Measurements from ENCODE around the gene SLC27A2.

Gene SLC27A2

DNA sequence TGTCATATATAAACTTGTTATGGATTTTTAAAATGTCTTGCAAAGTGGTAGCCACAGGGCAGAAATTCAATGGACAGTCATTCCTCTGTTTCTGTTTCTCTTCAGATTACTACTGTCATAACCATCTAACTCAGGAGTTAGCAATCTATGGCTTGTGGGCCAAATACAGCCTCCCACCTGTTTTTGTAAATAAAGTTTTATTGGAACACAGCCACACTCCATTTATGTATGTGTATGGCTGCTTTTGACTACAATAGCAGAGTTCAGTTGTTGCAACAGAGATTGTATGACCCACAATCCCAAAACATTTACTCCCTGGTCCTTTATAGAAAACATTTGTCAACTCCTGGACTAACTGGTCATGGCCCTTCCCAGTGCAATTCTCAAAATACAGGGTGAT lies 20.0 kb downstream of the SLC27A2 start:
- Histone ChIP-seq H3K9ac (ENCODE audit: low read depth, low read length) (no peak overlapping the region), H3K36me3 (ENCODE audit: control insufficient read depth, insufficient read depth, low read length) (no peaks in the 10 kb centered on the region)

DNA sequence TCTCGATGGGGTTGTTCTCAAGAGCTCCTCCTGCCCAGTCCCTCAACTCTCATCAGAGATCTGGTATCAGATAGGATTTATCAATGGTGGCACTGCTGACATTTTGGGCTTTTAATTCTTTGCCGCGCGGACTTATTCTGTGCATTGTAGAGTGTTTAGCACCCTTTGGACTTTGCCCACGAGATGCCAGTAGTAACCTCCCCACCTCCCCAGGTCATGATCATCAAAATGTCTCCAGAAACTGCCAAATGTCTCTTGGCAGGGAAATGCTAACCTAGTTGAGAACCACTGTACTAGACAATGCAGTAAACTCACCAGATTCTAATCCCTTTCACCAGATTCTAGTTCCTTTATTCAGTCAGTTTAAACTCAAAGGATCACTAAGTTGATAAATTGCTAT lies 24.0 kb downstream of the SLC27A2 start:
- Histone ChIP-seq H3K36me3 (ENCODE audit: control insufficient read depth, insufficient read depth, low read length) (no peaks in the 10 kb centered on the region), H3K27me3 (ENCODE audit: control insufficient read depth, insufficient read depth, low read length) (no peaks in the 10 kb centered on the region), H3K9me3 (ENCODE audit: control insufficient read depth, insufficient read depth, low read length) (no peaks in the 10 kb centered on the region), H3K9ac (ENCODE audit: low read depth, low read length) (no peak overlapping the region), H3K4me3 (ENCODE audit: low read depth, low read length) (no peak overlapping the region), H3K4me1 (ENCODE audit: control insufficient read depth, insufficient read depth, low read length) (no peaks in the 10 kb centered on the region)

More for the DNA sequence above, 20.0 kb downstream of the SLC27A2 start:
- no peaks in the 10 kb centered on the region for H3K9me3 ChIP-seq (ENCODE audit: control insufficient read depth, insufficient read depth, low read length)
- H3K4me3 ChIP-seq (ENCODE audit: low read depth, low read length) = no peak overlapping the region
- H3K4me1 ChIP-seq (ENCODE audit: control insufficient read depth, insufficient read depth, low read length) = no peaks in the 10 kb centered on the region
- H3K27me3 ChIP-seq (ENCODE audit: control insufficient read depth, insufficient read depth, low read length) = no peaks in the 10 kb centered on the region

DNA sequence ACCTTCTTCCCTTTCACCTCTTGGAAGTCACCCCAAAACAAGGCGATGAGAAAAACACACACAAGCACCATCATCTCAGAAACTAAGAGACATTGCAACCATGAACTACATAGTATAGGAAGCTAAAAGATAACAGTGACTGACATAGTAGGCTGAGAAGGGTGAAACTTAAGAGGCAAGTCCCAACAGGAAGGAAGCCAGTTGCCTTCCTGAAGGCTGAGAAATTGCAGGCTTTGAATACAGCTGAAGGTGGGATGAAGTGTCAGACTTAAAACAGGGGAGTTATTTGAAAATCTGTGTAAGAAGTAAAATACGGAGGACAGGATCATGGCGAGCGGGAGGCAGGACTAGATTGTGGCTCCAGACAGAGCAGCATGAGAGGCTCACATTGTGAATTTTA lies 27.8 kb downstream of the SLC27A2 start:
- Histone ChIP-seq H3K9me3 (ENCODE audit: control insufficient read depth, insufficient read depth, low read length) (no peaks in the 10 kb centered on the region), H3K4me1 (ENCODE audit: control insufficient read depth, insufficient read depth, low read length) (no peaks in the 10 kb centered on the region), H3K4me3 (ENCODE audit: low read depth, low read length) (no peak overlapping the region), H3K27me3 (ENCODE audit: control insufficient read depth, insufficient read depth, low read length) (no peaks in the 10 kb centered on the region), H3K36me3 (ENCODE audit: control insufficient read depth, insufficient read depth, low read length) (no peaks in the 10 kb centered on the region), H3K9ac (ENCODE audit: low read depth, low read length) (no peak overlapping the region)

DNA sequence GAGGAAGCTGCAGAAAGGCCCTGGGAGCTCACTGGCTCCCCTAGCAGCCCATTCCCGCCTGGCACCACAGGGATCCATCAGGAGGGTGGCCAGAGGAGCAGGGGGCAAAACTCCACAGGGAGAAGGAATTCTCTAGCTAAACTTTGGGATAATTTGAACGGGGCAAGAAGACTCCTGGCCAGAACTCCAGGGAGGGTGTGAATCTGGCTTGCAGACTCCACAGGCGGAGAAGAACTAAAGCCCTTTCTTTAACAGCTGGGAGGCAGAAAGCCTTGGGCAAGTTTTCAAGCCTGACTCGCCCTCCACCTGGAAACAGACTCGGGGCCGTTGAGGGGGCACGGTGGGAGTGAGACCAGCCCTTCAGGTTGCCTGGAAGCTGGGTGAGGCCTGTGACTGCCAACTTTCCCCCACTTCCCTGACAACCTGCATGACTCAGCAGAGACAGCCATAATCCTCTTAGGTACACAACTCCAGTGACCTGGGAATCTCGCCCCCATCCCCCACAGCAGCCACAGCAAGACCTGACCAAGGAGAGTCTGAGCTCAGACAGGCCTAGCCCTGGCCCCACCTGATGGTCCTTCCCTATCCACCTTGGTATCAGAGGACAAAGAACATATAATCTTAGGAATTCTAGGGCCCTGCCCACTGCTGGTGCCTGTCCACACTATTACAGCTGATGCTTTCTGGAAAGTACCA lies 28.6 kb downstream of the SLC27A2 start:
- no peak overlapping the region for H3K9ac ChIP-seq (ENCODE audit: low read depth, low read length)
- no peaks in the 10 kb centered on the region for H3K27me3 ChIP-seq (ENCODE audit: control insufficient read depth, insufficient read depth, low read length)
- H3K4me3 ChIP-seq (ENCODE audit: low read depth, low read length) = no peak overlapping the region
- H3K36me3 ChIP-seq (ENCODE audit: control insufficient read depth, insufficient read depth, low read length) = no peaks in the 10 kb centered on the region
- H3K4me1 ChIP-seq (ENCODE audit: control insufficient read depth, insufficient read depth, low read length) = no peaks in the 10 kb centered on the region
- H3K9me3 ChIP-seq (ENCODE audit: control insufficient read depth, insufficient read depth, low read length) = no peaks in the 10 kb centered on the region

DNA sequence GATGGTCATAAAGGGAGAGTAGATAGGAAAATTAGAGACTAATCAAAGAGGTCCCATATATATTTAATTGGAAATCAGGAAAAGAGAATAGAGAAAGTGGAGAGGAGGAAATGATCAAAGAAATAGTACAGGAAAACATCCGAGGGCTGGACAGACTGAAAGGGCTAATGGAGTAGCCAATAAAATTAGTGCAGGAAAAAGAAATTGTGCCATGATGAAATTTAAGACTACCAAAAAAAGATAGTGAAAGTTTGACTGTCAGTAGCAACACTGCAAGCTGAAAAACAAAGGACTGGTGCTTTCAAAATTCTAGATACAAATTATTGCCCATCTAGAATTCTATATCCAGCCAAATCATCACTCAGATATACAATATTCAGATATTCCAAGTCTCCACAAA lies 36.3 kb downstream of the SLC27A2 start:
- Histone ChIP-seq H3K4me1 (ENCODE audit: control insufficient read depth, insufficient read depth, low read length) (no peaks in the 10 kb centered on the region), H3K9ac (ENCODE audit: low read depth, low read length) (no peak overlapping the region), H3K4me3 (ENCODE audit: low read depth, low read length) (no peak overlapping the region), H3K27me3 (ENCODE audit: control insufficient read depth, insufficient read depth, low read length) (no peaks in the 10 kb centered on the region), H3K9me3 (ENCODE audit: control insufficient read depth, insufficient read depth, low read length) (no peaks in the 10 kb centered on the region), H3K36me3 (ENCODE audit: control insufficient read depth, insufficient read depth, low read length) (no peaks in the 10 kb centered on the region)

DNA sequence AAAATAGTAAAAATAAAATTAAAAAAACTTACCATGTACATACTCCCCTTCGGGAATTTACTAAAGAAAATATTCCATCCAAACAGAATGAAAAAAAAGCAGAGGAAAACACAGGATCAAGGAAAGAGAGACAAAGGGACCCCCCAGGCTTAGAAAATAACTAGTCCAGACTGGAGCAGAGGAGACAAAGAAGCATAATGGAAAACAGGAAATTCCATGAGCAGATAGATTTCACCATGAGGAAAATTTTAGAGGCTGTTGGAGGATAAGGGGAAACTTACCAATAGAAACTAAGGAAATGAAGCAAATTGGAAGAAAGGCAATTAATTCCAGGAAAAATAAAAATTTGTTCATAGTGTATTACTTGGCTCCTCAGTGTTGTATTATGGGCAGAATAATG lies 36.7 kb downstream of the SLC27A2 start:
- Histone ChIP-seq H3K36me3 (ENCODE audit: control insufficient read depth, insufficient read depth, low read length) (no peaks in the 10 kb centered on the region), H3K4me3 (ENCODE audit: low read depth, low read length) (no peak overlapping the region), H3K9me3 (ENCODE audit: control insufficient read depth, insufficient read depth, low read length) (no peaks in the 10 kb centered on the region), H3K9ac (ENCODE audit: low read depth, low read length) (no peak overlapping the region), H3K27me3 (ENCODE audit: control insufficient read depth, insufficient read depth, low read length) (no peaks in the 10 kb centered on the region), H3K4me1 (ENCODE audit: control insufficient read depth, insufficient read depth, low read length) (no peaks in the 10 kb centered on the region)

DNA sequence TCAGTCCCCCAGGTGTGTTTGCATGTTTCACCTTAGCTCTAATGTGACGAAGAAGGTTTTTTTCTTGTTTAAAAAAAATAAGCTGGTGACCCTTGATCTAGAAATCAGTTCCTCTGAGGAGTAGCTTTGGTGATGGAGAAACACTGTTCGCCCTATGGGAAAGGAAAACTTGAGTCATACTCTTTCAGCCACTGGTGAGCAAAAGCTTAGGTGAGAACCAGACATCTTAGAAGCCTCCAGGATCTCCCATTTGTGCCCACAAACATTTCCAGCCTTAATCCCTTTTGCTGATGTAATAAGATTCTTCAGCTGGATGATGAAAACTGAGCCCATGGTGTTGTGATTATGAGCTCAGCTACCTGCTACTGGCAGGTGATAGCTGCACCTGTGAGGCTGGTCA lies 37.8 kb downstream of the SLC27A2 start:
- H3K4me3 ChIP-seq (ENCODE audit: low read depth, low read length) = no peak overlapping the region
- no peaks in the 10 kb centered on the region for H3K36me3 ChIP-seq (ENCODE audit: control insufficient read depth, insufficient read depth, low read length)
- H3K4me1 ChIP-seq (ENCODE audit: control insufficient read depth, insufficient read depth, low read length) = no peaks in the 10 kb centered on the region
- no peaks in the 10 kb centered on the region for H3K27me3 ChIP-seq (ENCODE audit: control insufficient read depth, insufficient read depth, low read length)
- no peaks in the 10 kb centered on the region for H3K9me3 ChIP-seq (ENCODE audit: control insufficient read depth, insufficient read depth, low read length)
- H3K9ac ChIP-seq (ENCODE audit: low read depth, low read length) = no peak overlapping the region

DNA sequence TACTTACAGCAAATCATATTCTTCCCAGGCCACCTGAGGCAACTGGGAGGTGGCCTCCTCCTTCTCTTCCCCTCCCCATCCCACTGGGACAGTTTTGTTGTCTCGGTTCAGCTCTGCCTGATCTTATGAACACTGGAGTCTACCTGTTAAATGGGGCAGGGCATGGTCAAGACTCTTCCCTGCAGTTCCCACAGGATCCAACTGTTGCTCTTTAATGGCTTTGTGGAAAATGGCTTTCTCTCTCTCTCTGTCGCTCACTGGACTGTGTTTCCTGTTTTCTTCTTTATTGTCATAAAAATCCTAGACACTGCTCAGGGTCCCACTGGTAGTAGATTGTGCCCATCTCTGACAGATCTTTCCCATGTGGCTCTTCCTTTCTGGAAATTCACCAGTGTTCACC lies 40.2 kb downstream of the SLC27A2 start:
- no peaks in the 10 kb centered on the region for H3K36me3 ChIP-seq (ENCODE audit: control insufficient read depth, insufficient read depth, low read length)
- no peak overlapping the region for H3K4me3 ChIP-seq (ENCODE audit: low read depth, low read length)
- no peak overlapping the region for H3K9ac ChIP-seq (ENCODE audit: low read depth, low read length)
- H3K9me3 ChIP-seq (ENCODE audit: control insufficient read depth, insufficient read depth, low read length) = no peaks in the 10 kb centered on the region
- H3K4me1 ChIP-seq (ENCODE audit: control insufficient read depth, insufficient read depth, low read length) = no peaks in the 10 kb centered on the region
- no peaks in the 10 kb centered on the region for H3K27me3 ChIP-seq (ENCODE audit: control insufficient read depth, insufficient read depth, low read length)

DNA sequence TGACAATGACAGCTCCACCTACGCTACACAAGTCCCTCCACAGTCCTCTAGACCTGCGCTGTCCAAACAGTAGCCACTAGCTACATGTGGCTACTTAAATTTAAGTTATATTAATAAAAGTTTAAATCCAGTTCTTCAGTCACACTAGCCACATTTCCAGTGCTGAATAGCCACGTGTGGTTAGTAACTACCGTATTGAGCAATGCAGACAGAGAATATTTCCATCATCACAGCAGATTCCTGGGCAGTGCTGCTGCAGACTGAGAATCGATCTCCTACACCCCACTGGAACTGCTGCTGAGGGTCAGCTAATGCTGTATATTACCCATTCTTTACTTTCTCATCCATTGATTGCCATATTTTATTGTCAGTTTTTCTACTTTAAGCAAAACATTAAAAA lies 42.6 kb downstream of the SLC27A2 start:
- H3K4me3 ChIP-seq (ENCODE audit: low read depth, low read length) = no peak overlapping the region
- H3K9me3 ChIP-seq (ENCODE audit: control insufficient read depth, insufficient read depth, low read length) = no peaks in the 10 kb centered on the region
- no peaks in the 10 kb centered on the region for H3K36me3 ChIP-seq (ENCODE audit: control insufficient read depth, insufficient read depth, low read length)
- no peaks in the 10 kb centered on the region for H3K27me3 ChIP-seq (ENCODE audit: control insufficient read depth, insufficient read depth, low read length)
- no peaks in the 10 kb centered on the region for H3K4me1 ChIP-seq (ENCODE audit: control insufficient read depth, insufficient read depth, low read length)
- no peak overlapping the region for H3K9ac ChIP-seq (ENCODE audit: low read depth, low read length)

DNA sequence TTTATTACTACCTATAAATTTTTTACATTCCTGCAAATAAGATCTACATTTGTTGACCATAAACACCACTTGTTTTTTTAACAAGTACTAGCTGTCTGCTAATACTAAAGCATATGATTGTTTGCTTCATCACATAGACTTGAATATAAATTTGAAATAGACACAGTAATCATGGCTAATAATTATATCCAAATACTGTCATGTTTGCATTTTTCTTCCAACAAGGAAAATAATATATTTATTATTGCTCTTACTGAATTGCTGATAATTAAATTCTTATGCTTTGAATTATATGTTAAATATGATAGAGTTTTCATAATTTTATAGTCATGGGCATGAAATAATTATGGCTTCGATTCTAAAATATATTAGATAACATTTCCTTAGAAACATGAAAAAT lies 43.1 kb downstream of the SLC27A2 start:
- H3K36me3 ChIP-seq (ENCODE audit: control insufficient read depth, insufficient read depth, low read length) = no peaks in the 10 kb centered on the region
- H3K4me3 ChIP-seq (ENCODE audit: low read depth, low read length) = no peak overlapping the region
- no peak overlapping the region for H3K9ac ChIP-seq (ENCODE audit: low read depth, low read length)
- H3K4me1 ChIP-seq (ENCODE audit: control insufficient read depth, insufficient read depth, low read length) = no peaks in the 10 kb centered on the region
- H3K9me3 ChIP-seq (ENCODE audit: control insufficient read depth, insufficient read depth, low read length) = no peaks in the 10 kb centered on the region
- H3K27me3 ChIP-seq (ENCODE audit: control insufficient read depth, insufficient read depth, low read length) = no peaks in the 10 kb centered on the region

DNA sequence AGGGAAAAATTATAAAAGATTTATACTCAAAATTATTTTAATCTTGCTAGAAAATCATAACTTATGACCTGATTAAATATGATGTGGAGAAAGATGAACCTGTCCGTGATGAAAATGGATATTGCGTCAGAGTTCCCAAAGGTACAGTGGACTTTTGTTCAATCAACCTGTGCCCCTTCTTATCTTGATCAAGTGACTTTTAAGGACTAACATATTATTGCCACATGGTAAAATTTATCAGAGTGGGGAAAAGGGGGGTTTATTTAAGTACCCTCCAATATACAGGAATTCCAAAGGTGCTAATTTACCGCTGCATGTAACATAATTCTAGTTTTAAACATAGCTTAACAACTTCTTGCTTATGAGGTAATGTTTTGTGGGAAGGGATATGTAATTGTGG lies 43.9 kb downstream of the SLC27A2 start:
- Histone ChIP-seq H3K36me3 (ENCODE audit: control insufficient read depth, insufficient read depth, low read length) (no peaks in the 10 kb centered on the region), H3K27me3 (ENCODE audit: control insufficient read depth, insufficient read depth, low read length) (no peaks in the 10 kb centered on the region), H3K9ac (ENCODE audit: low read depth, low read length) (no peak overlapping the region), H3K4me1 (ENCODE audit: control insufficient read depth, insufficient read depth, low read length) (no peaks in the 10 kb centered on the region), H3K9me3 (ENCODE audit: control insufficient read depth, insufficient read depth, low read length) (no peaks in the 10 kb centered on the region), H3K4me3 (ENCODE audit: low read depth, low read length) (no peak overlapping the region)

DNA sequence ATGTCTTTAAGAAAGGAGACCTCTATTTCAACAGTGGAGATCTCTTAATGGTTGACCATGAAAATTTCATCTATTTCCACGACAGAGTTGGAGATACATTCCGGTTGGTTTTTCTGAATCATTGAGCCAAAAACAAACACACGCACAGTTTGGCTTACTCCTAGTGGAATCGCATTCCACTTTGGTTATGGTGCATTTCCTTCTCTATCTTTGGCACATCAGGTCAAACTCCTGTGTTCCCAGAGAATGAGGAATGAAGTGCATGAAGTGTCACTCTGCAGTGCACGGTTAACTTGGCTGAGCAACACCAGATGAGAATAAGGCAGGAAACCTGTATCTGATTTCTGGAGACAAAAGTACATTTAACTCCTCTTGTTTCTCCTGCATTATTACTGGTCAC lies 45.1 kb downstream of the SLC27A2 start:
- H3K27me3 ChIP-seq (ENCODE audit: control insufficient read depth, insufficient read depth, low read length) = no peaks in the 10 kb centered on the region
- H3K4me3 ChIP-seq (ENCODE audit: low read depth, low read length) = no peak overlapping the region
- H3K4me1 ChIP-seq (ENCODE audit: control insufficient read depth, insufficient read depth, low read length) = no peaks in the 10 kb centered on the region
- H3K36me3 ChIP-seq (ENCODE audit: control insufficient read depth, insufficient read depth, low read length) = no peaks in the 10 kb centered on the region
- H3K9ac ChIP-seq (ENCODE audit: low read depth, low read length) = no peak overlapping the region
- no peaks in the 10 kb centered on the region for H3K9me3 ChIP-seq (ENCODE audit: control insufficient read depth, insufficient read depth, low read length)

Measured in iPS-15b (cell line).